ENCODE measurements around the gene HNRNPUL2. TPM values are rescaled to one million over a fixed set of nuclear protein-coding genes. Genes with fewer than 3 reads are reported as not detected.

HNRNPUL2 gene
- total RNA-seq, 1 donor from 2014 or later = 8.0 TPM

DNA sequence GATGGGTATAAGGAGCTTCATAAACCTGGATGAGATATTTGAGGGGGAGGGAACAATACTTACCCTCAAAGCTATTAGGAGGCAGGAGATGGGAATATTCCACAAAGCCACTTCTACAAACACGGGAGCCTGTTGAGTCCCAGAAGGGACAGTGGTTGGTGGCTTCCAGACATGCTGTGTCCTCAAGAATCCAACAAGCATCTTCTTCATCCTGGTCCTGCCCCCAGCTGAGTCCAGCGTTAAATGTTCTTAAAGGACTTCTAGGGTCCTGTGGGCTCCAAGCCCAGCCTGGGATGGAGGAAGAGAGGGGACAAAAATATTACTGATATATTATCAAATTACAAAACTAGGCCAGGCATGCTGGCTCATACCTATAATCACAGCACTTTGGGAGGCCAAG is 59.8 kb downstream of the HNRNPUL2 start:
- TF ChIP-seq, protein P1, sequence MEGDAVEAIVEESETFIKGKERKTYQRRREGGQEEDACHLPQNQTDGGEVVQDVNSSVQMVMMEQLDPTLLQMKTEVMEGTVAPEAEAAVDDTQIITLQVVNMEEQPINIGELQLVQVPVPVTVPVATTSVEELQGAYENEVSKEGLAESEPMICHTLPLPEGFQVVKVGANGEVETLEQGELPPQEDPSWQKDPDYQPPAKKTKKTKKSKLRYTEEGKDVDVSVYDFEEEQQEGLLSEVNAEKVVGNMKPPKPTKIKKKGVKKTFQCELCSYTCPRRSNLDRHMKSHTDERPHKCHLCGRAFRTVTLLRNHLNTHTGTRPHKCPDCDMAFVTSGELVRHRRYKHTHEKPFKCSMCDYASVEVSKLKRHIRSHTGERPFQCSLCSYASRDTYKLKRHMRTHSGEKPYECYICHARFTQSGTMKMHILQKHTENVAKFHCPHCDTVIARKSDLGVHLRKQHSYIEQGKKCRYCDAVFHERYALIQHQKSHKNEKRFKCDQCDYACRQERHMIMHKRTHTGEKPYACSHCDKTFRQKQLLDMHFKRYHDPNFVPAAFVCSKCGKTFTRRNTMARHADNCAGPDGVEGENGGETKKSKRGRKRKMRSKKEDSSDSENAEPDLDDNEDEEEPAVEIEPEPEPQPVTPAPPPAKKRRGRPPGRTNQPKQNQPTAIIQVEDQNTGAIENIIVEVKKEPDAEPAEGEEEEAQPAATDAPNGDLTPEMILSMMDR (conservative IDR thresholded peaks at IDR 0.05; ENCODE audit: low read depth, low read length) = no peak
- no peak overlapping the region for H3K4me3 ChIP-seq (ENCODE audit: low read depth, low read length)
- DNase-seq (ENCODE audit: low read depth) = no peak

DNA sequence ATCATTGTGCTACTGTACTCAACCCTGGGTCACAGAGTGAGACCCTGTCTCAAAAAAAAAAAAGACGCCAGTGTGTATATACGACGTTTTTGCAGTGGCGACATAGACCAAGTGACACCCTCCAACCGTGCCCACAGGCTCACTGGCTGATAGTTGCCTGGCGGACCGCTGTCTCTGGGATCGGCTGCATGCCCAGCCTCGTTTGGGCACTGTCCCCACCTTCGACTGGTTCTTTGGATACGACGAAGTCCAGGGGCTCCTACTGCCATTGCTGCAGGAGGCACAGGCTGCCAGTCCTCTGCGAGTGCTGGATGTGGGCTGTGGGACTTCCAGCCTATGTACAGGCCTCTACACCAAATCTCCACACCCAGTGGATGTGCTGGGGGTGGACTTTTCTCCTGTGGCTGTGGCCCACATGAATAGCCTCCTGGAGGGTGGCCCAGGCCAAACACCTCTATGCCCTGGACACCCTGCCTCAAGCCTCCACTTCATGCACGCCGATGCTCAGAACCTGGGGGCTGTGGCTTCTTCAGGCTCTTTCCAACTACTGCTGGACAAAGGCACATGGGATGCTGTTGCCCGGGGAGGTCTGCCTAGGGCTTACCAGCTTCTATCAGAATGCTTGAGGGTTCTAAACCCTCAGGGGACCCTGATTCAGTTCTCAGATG is 60.9 kb downstream of the HNRNPUL2 start:
- TF ChIP-seq, protein P1 (conservative IDR thresholded peaks at IDR 0.05; ENCODE audit: low read depth, low read length) = no peak
- DNase-seq (ENCODE audit: low read depth) = no peak
- H3K4me3 ChIP-seq (ENCODE audit: low read depth, low read length) = peak overlapping the region; percentile 69

DNA sequence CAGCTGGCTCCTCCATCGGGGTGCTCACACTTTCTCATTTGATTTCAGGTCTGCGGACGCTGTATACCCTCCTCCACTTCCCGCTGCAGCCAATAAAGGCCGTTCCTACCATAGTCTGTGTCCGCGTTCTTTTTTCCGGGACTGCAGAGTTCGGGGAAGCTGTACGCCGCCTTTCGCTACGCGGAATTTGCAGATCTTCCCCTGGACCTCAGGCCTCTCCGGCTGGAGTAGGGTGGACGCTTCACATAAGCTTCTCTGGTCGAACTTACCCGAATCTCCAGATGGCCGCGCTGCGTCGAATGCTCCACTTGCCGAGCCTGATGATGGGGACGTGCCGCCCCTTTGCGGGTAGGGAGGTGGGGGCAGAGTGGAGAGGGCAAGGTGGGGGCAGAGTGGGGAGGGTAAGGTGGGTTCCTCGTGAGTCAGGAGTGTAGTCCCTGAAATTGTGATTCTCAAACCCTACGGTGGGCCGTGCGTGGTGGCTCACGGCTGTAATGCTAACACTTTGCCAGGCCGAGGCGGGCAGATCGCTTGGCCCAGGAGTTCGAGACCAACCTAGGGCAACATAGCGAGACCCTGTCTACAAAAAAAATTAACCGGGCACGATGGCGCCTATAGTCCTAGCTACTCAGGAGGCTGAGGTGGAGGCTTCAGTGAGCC is 61.5 kb downstream of the HNRNPUL2 start:
- DNase-seq (ENCODE audit: low read depth) = no peak
- TF ChIP-seq, protein P1 (conservative IDR thresholded peaks at IDR 0.05; ENCODE audit: low read depth, low read length) = no peak
- H3K4me3 ChIP-seq (ENCODE audit: low read depth, low read length) = peak overlapping the region; percentile 69

DNA sequence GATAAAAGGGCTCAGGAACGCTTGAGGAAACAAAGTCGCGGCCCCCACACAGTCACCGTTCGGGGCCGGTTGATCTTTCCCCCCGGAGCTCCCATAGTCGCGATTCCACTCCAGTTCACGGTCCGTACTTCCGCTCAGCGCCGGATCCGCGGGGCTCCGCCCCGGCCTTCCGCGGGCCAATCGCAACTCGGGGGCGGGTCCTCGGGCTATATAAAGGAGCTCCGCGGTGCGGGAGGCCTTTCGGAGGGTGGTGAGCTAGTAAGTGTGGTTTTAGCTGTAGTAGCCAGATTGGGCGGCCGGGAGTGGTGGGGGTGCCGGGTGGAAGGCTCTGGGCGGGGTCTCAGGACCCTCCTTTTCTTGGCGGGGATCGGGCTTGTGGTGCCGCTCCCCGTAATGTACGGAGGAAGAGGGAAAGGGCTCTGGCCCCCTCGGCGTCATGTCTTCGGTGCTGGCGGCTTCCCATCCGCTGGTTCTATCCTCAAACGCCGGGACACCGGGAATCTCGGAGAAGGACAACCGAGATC is 62.1 kb downstream of the HNRNPUL2 start, which contains the start of the genes C11orf98 and CSKMT:
C11orf98 (minus strand) TSS at position 136 of the 524 bp plus-strand sequence; CDS start at position 95, 41 bp downstream.
CSKMT (plus strand) TSS at position 238 of the 524 bp plus-strand sequence. CDS start 568 bp downstream, outside the sequence.
- DNase-seq (ENCODE audit: low read depth) = no peak
- TF ChIP-seq, protein P1 (conservative IDR thresholded peaks at IDR 0.05; ENCODE audit: low read depth, low read length) = no peak

DNA sequence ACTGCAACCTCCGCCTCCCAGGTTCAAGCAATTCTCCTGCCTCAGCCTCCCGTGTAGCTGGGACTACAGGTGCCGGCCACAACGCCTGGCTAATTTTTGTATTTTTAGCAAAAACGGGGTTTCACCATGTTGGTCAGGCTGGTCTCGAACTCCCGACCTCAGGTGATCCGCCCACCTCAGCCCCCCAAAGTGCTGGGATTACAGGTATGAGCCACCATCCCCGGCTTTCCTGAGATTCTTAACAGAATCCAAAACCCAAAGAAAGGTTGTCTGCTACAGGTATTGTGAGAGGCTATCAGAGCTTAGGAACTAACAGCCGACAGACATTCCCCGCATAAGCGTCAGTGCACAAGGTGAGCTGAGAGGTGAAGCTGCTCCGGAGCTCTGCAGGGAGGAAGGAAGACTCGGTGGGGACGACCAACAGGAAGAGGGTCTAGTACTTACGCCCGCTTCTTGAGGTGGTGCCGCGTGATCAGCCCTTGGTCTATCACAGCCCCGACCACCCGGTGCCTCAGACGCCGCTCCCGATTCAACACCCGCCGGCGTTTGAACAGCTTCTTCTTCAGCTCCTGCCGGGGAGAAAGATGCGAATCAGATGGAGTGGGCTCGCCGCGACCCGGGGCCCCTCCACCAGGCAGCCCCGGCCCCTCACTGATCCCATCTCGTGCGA is 62.7 kb downstream of the HNRNPUL2 start:
- TF ChIP-seq, protein P1 (conservative IDR thresholded peaks at IDR 0.05; ENCODE audit: low read depth, low read length) = no peak
- DNase-seq (ENCODE audit: low read depth) = no peak
- H3K4me3 ChIP-seq (ENCODE audit: low read depth, low read length) = peak overlapping the region; percentile 69

More for the DNA sequence above, 62.1 kb downstream of the HNRNPUL2 start, which contains the start of the genes C11orf98 and CSKMT:
- peak within 1 kb of the TSS; percentile 69 for H3K4me3 ChIP-seq (ENCODE audit: low read depth, low read length)

Other genes with a start within 250 kb of the HNRNPUL2 start
- gene AHNAK, start 180.7 kb downstream of the HNRNPUL2 start, total RNA-seq = 198 and 296 TPM in 2 replicates
- 2,115 and 2,170 TPM in 2 replicates for gene EEF1G, start 153.6 kb downstream of the HNRNPUL2 start, total RNA-seq
- 9.4 and 10.1 TPM in 2 replicates for gene TUT1, start 135.9 kb downstream of the HNRNPUL2 start, total RNA-seq
- gene MTA2, start 125.6 kb downstream of the HNRNPUL2 start, total RNA-seq = 109 and 153 TPM in 2 replicates
- 29.7 and 31.8 TPM in 2 replicates for gene EML3, start 114.7 kb downstream of the HNRNPUL2 start, total RNA-seq
- 1.2 and 1.4 TPM in 2 replicates for gene ROM1, start 114.2 kb downstream of the HNRNPUL2 start, total RNA-seq
- gene B3GAT3, start 105.5 kb downstream of the HNRNPUL2 start, total RNA-seq = 43.6 and 67.7 TPM in 2 replicates
- 191 and 281 TPM in 2 replicates for gene GANAB, start 80.8 kb downstream of the HNRNPUL2 start, total RNA-seq
- gene INTS5, start 74.2 kb downstream of the HNRNPUL2 start, total RNA-seq = 19.4 and 26.5 TPM in 2 replicates
- 125 and 129 TPM in 2 replicates for gene C11orf98, start 62.2 kb downstream of the HNRNPUL2 start, total RNA-seq
- 21.0 and 26.3 TPM in 2 replicates for gene CSKMT, start 62.1 kb downstream of the HNRNPUL2 start, total RNA-seq
- 18.6 and 27.9 TPM in 2 replicates for gene UQCC3, start 55.8 kb downstream of the HNRNPUL2 start, total RNA-seq
- 2.2 and 3.0 TPM in 2 replicates for gene LBHD1, start 55.2 kb downstream of the HNRNPUL2 start, total RNA-seq
- 162 and 235 TPM in 2 replicates for gene UBXN1, start 48.4 kb downstream of the HNRNPUL2 start, total RNA-seq
- not detected in 2 replicates for gene LRRN4CL, start 37.9 kb downstream of the HNRNPUL2 start, total RNA-seq
- gene BSCL2, start 20.0 kb downstream of the HNRNPUL2 start, total RNA-seq = 42.1 and 96.6 TPM in 2 replicates
- not detected in 2 replicates for gene GNG3, start 19.8 kb downstream of the HNRNPUL2 start, total RNA-seq
- 35.7 and 39.1 TPM in 2 replicates for gene TTC9C, start 1.0 kb upstream of the HNRNPUL2 start, total RNA-seq
- gene ZBTB3, start 26.7 kb upstream of the HNRNPUL2 start, total RNA-seq = 10.6 and 16.8 TPM in 2 replicates
- gene POLR2G, start 34.1 kb upstream of the HNRNPUL2 start, total RNA-seq = 88.2 and 137 TPM in 2 replicates
- gene TAF6L, start 43.9 kb upstream of the HNRNPUL2 start, total RNA-seq = 12.4 and 26.8 TPM in 2 replicates
- 52.8 and 97.7 TPM in 2 replicates for gene TMEM179B, start 59.9 kb upstream of the HNRNPUL2 start, total RNA-seq
- 51.1 and 58.9 TPM in 2 replicates for gene TMEM223, start 64.5 kb upstream of the HNRNPUL2 start, total RNA-seq
- 49.4 and 56.3 TPM in 2 replicates for gene NXF1, start 78.0 kb upstream of the HNRNPUL2 start, total RNA-seq
- 21.2 and 28.6 TPM in 2 replicates for gene STX5, start 104.6 kb upstream of the HNRNPUL2 start, total RNA-seq
- not detected in 2 replicates for gene TEX54, start 105.4 kb upstream of the HNRNPUL2 start, total RNA-seq
- 55.3 and 87.4 TPM in 2 replicates for gene WDR74, start 112.1 kb upstream of the HNRNPUL2 start, total RNA-seq
- 97.4 and 219 TPM in 2 replicates for gene SLC3A2, start 153.4 kb upstream of the HNRNPUL2 start, total RNA-seq
- not detected in 2 replicates for gene CHRM1, start 193.9 kb upstream of the HNRNPUL2 start, total RNA-seq

Data from epithelial cell of proximal tubule (primary cell).